Umbilical cord (tissue), 2 donors: ENCODE data around the gene GLT1D1. TPM values are rescaled to one million over a fixed set of nuclear protein-coding genes. Genes with fewer than 3 reads are reported as not detected.
"Not testable (repeated sequence)": the region's sequence is repeated elsewhere in the genome, so short reads cannot be mapped to it uniquely, and the experiment has no call there.

Experiments
- DNase-seq: peaks from one replicate; pipeline ENCODE4 v3.0.0-alpha.2; 2015; ENCODE audit warnings: low spot score
- total RNA-seq: library from RNA; depleted of rRNA; stranded (reverse); fragments of >200 nt; gene quantifications from one replicate; pipeline ENCODE4 v1.2.3, GENCODE V29; 2014; ENCODE audit warnings: low replicate concordance; ENCODE audit not compliant: insufficient read depth

The GLT1D1 gene
- 0.48 TPM for total RNA-seq

GRCh38 chr12:128852885-128853599 is at the start of gene GLT1D1:
Gene GLT1D1 (plus strand): TSS chr12:128853478. CDS start chr12:128853582, 104 bp downstream.
- DNase-seq, result no peak

GRCh38 chr12:128803788-128804187 is 49.5 kb upstream of the GLT1D1 start:
- DNase-seq, result no peak

- no peak for DNase-seq
Observed at GRCh38 chr12:128804762-128805161, 48.5 kb upstream of the GLT1D1 start.

- DNase-seq, result not testable (repeated sequence)
Observed at GRCh38 chr12:128805406-128805805, 47.9 kb upstream of the GLT1D1 start.

- DNase-seq, result no peak
Observed at GRCh38 chr12:128806573-128806972, 46.7 kb upstream of the GLT1D1 start.

GRCh38 chr12:128807161-128807724 is 46.0 kb upstream of the GLT1D1 start:
- no peak for DNase-seq

- no peak for DNase-seq
Observed at GRCh38 chr12:128808651-128809050, 44.6 kb upstream of the GLT1D1 start.

GRCh38 chr12:128810182-128811127 is 42.8 kb upstream of the GLT1D1 start:
- DNase-seq, result no peak

- no peak for DNase-seq
Observed at GRCh38 chr12:128811806-128812205, 41.5 kb upstream of the GLT1D1 start.

GRCh38 chr12:128813392-128813791 is 39.9 kb upstream of the GLT1D1 start:
- DNase-seq, result no peak

GRCh38 chr12:128813883-128814282 is 39.4 kb upstream of the GLT1D1 start:
- no peak for DNase-seq

- DNase-seq, result no peak
Observed at GRCh38 chr12:128814411-128815261, 38.6 kb upstream of the GLT1D1 start.

GRCh38 chr12:128815779-128816642 is 37.3 kb upstream of the GLT1D1 start:
- no peak for DNase-seq

- DNase-seq, result no peak
Observed at GRCh38 chr12:128816643-128816920, 36.7 kb upstream of the GLT1D1 start.

GRCh38 chr12:128817111-128818015 is 35.9 kb upstream of the GLT1D1 start:
- no peak for DNase-seq

GRCh38 chr12:128818065-128819022 is 34.9 kb upstream of the GLT1D1 start:
- peak; percentile 51 for DNase-seq

- DNase-seq, result no peak
Observed at GRCh38 chr12:128819293-128820144, 33.8 kb upstream of the GLT1D1 start.
